CD4-positive, CD25-positive, alpha-beta regulatory T cell (primary cell): Measurements from ENCODE around the gene ACTL10. TPM values are rescaled to one million over a fixed set of nuclear protein-coding genes. Genes with fewer than 3 reads are reported as not detected.

Experiments
- ATAC-seq, 2 donors: fragments of 150-1000 bp; cut with Tn5 transposase; one replicate each; pipeline ENCODE4 v1.10.0; 2021; ENCODE audit warnings: low read depth in 2 of 2, moderate number of reproducible peaks in 2 of 2, moderate library complexity in 1 of 2
- DNase-seq, 3 donors: peaks; one replicate each; pipeline versions ENCODE4 v3.0.0 to v3.0.0-alpha.2; 2012 to 2022; ENCODE audit warnings: mixed read lengths in 1 of 3
- H3K27ac ChIP-seq: one replicate; pipeline ENCODE4 v1.7.0; 2013; ENCODE audit warnings: mild to moderate bottlenecking, low read length; ENCODE audit not compliant: insufficient read depth, poor library complexity, severe bottlenecking
- H3K27me3 ChIP-seq: one replicate; pipeline ENCODE4 v1.7.0; 2013; ENCODE audit warnings: low read length; ENCODE audit not compliant: control insufficient read depth, insufficient read depth
- H3K36me3 ChIP-seq: one replicate; pipeline ENCODE4 v1.7.0; 2013; ENCODE audit warnings: mild to moderate bottlenecking, low read length, moderate library complexity; ENCODE audit not compliant: control insufficient read depth, insufficient read depth
- H3K4me1 ChIP-seq: 2 replicates; pipeline ENCODE4 v1.7.0; 2013; ENCODE audit warnings: mild to moderate bottlenecking, low read length; ENCODE audit not compliant: insufficient read depth, control insufficient read depth, poor library complexity, severe bottlenecking
- H3K4me3 ChIP-seq: one replicate; pipeline ENCODE4 v1.7.0; 2013; ENCODE audit warnings: low read depth, mild to moderate bottlenecking, low read length, moderate library complexity
- H3K9me3 ChIP-seq, 2 experiments: 1 replicate in 1 of 2; 2 replicates in 1 of 2; pipeline ENCODE4 v1.7.0; 2013; ENCODE audit warnings: low read length in 2 of 2, mild to moderate bottlenecking in 1 of 2, moderate library complexity in 1 of 2; ENCODE audit not compliant: control insufficient read depth in 2 of 2
- H3K27ac Mint-ChIP-seq, 3 donors: one replicate each; pipeline ENCODE4 v1.8.0; 2020 to 2022; ENCODE audit warnings: mild to moderate bottlenecking in 3 of 3, mixed read lengths in 3 of 3, moderate library complexity in 2 of 3
- H3K27me3 Mint-ChIP-seq: one replicate; pipeline ENCODE4 v1.8.0; 2022; ENCODE audit warnings: mild to moderate bottlenecking, mixed read lengths
- H3K36me3 Mint-ChIP-seq: one replicate; pipeline ENCODE4 v1.8.0; 2020; ENCODE audit warnings: mixed read lengths
- H3K4me1 Mint-ChIP-seq, 4 donors: one replicate each; pipeline ENCODE4 v1.8.0; 2020 to 2022; ENCODE audit warnings: mixed read lengths in 4 of 4, mild to moderate bottlenecking in 1 of 4
- H3K4me3 Mint-ChIP-seq, 4 donors: one replicate each; pipeline ENCODE4 v1.8.0; 2020 to 2022; ENCODE audit warnings: mild to moderate bottlenecking in 4 of 4, mixed read lengths in 4 of 4, moderate library complexity in 3 of 4
- H3K9me3 Mint-ChIP-seq, 7 donors: one replicate each; pipeline ENCODE4 v1.8.0; 2020 to 2022; ENCODE audit warnings: mixed read lengths in 7 of 7, mild to moderate bottlenecking in 3 of 7, moderate library complexity in 2 of 7
- polyA plus RNA-seq, 4 donors: library from polyadenylated mRNA; unstranded; fragments of 300-500 nt; fragmentation: Illumina TruSeq; gene quantifications; one replicate each; pipeline ENCODE4 v1.2.3, GENCODE V29; 2021
- total RNA-seq: library from RNA; stranded (reverse); gene quantifications from one replicate; pipeline ENCODE4 v1.2.3, GENCODE V29; 2022

ACTL10 gene
- total and polyA plus RNA-seq, 5 donors from 2014 or later, result 2.0 to 11.6 (median 8.4) TPM

DNA sequence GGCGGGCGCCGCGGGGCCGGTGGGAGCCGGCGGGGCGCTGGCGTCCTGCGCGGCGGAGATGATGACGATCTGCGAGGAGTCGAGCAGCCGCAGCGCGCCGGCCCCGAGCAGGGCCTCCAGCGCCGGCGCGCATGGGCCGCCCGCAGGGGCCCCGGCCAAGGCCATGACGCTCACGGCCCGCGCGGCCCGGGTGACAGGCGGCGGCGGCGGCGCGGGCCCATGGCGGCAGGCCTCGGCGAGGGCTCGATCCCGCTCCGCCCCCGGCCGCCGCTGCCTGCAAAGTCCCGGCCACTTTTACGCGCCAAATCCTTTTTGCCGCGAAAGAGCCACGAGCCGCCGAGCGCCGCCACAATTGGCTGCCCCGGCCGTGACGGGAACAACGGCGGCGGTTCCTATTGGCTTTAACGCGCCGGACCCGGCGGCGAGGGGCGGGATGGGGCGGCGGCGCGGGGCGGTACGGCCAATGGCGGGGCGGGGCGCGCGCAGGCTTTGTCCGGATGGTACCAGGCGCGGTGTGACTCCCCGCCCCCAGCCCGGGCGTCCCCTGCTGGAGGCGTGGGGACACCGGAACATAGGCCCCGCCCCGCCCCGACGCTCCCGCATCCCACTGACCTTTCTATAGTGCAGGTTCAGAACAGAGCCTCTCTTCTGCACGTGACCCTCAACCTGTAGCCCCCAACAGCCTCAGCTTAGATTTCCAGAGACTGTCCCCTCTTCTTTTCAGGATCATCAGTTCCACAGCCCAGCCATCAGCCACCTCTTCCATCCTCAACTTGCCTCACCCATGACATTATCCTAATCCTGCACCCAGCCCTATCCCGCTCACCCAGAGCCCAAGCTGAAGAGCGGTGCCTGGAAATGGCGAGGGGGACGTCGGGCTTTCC lies 19.6 kb downstream of the ACTL10 start, which contains the start of gene E2F1:
TSS of gene E2F1 (minus strand) at position 286 of the 884 bp plus-strand sequence. CDS start at position 165, 121 bp downstream.
- Mint-ChIP-seq H3K4me3 (peak within 1 kb of the TSS; percentile 83 to 94 (median 88)), H3K36me3 (no peaks in the 10 kb centered on the region), H3K27me3 (no peaks in the 10 kb centered on the region), H3K9me3 (no peaks in the 10 kb centered on the region), H3K4me1 (peaks cover 0 to 43% (median 28%) of the 10 kb centered on the region in 4 donors), H3K27ac (peak within 1 kb of the TSS in 2 of 3 donors; percentile 79 to 91)
- no peaks in the 10 kb centered on the region for H3K27me3 ChIP-seq
- peak within 1 kb of the TSS; percentile 60 for H3K27ac ChIP-seq
- DNase-seq, result peak; percentile 92 to 96 (median 92)
- no peaks in the 10 kb centered on the region for H3K36me3 ChIP-seq
- H3K4me1 ChIP-seq, result peaks cover 18% of the 10 kb centered on the region
- H3K4me3 ChIP-seq, result peak within 1 kb of the TSS; percentile 66
- peak; percentile 94 to 95 for ATAC-seq
- no peaks in the 10 kb centered on the region for H3K9me3 ChIP-seq

DNA sequence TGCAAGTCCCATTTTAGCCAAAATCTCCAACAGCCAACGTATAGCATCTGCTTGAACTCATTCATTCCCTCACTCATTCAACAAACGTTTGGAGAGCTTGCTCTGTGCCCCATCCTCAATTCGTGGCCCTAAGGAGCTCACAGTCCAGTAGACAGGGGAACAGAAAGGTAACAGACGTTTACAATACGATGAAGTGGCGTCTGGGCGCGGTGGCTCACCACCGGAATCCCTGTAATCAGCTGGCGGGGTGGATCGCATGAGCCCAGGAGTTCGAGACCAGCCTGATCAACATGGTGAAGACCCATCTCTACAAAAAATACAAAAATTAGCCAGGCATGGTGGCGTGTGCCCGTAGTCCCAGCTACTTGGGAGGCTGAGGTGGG lies 20.2 kb downstream of the ACTL10 start:
- peak overlapping the region in 2 of 3 donors; percentile 79 to 91 for H3K27ac Mint-ChIP-seq
- Histone ChIP-seq H3K27me3 (no peaks in the 10 kb centered on the region), H3K36me3 (no peaks in the 10 kb centered on the region), H3K4me3 (peak overlapping the region; percentile 66), H3K4me1 (peaks cover 18% of the 10 kb centered on the region), H3K27ac (peak overlapping the region; percentile 52), H3K9me3 (no peaks in the 10 kb centered on the region)
- H3K4me3 Mint-ChIP-seq, result peak overlapping the region; percentile 58 to 94 (median 88)
- H3K9me3 Mint-ChIP-seq, result no peaks in the 10 kb centered on the region
- H3K36me3 Mint-ChIP-seq, result no peaks in the 10 kb centered on the region
- H3K27me3 Mint-ChIP-seq, result no peaks in the 10 kb centered on the region
- H3K4me1 Mint-ChIP-seq, result peaks cover 0 to 40% (median 25%) of the 10 kb centered on the region in 4 donors
- DNase-seq, result no peak
- no peak for ATAC-seq

DNA sequence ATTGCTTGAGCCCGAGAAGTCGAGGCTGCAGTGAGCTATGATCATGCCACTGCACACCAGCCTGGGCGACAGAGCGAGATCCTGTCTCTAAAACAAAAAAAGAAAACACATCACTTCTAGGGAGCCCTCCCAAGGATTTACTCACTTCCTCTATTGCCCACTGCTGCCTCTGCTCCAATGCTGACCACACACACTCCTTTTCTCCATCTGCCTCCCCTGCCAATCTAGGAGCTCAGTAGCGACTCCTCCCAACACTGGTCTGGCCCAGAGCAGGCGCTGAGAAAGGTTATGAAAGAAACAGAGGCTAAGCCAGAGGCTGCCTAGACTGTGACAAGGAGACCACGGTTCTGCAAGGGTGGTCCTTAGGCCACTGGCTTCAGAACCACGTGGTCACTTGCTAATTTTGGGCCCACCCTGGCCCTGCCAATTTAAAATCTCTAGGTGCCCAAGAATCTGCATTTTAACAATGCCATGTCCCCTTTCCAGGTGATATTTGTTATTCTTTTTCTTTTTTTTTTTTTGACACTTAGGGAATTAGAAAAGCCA lies 20.7 kb downstream of the ACTL10 start:
- peak overlapping the region in 3 of 4 donors; percentile 58 to 85 (median 65) for H3K4me3 Mint-ChIP-seq
- no peaks in the 10 kb centered on the region for H3K36me3 Mint-ChIP-seq
- peaks cover 18% of the 10 kb centered on the region for H3K4me1 ChIP-seq
- no peaks in the 10 kb centered on the region for H3K27me3 ChIP-seq
- no peak overlapping the region for H3K27ac ChIP-seq
- H3K36me3 ChIP-seq, result no peaks in the 10 kb centered on the region
- H3K9me3 ChIP-seq, result no peaks in the 10 kb centered on the region
- ATAC-seq, result no peak
- H3K9me3 Mint-ChIP-seq, result no peaks in the 10 kb centered on the region
- H3K4me1 Mint-ChIP-seq, result peaks cover 0 to 39% (median 22%) of the 10 kb centered on the region in 4 donors
- no peak for DNase-seq
- no peak overlapping the region for H3K4me3 ChIP-seq
- H3K27me3 Mint-ChIP-seq, result no peaks in the 10 kb centered on the region
- H3K27ac Mint-ChIP-seq, result peak overlapping the region in 1 of 3 donors; percentile 79

DNA sequence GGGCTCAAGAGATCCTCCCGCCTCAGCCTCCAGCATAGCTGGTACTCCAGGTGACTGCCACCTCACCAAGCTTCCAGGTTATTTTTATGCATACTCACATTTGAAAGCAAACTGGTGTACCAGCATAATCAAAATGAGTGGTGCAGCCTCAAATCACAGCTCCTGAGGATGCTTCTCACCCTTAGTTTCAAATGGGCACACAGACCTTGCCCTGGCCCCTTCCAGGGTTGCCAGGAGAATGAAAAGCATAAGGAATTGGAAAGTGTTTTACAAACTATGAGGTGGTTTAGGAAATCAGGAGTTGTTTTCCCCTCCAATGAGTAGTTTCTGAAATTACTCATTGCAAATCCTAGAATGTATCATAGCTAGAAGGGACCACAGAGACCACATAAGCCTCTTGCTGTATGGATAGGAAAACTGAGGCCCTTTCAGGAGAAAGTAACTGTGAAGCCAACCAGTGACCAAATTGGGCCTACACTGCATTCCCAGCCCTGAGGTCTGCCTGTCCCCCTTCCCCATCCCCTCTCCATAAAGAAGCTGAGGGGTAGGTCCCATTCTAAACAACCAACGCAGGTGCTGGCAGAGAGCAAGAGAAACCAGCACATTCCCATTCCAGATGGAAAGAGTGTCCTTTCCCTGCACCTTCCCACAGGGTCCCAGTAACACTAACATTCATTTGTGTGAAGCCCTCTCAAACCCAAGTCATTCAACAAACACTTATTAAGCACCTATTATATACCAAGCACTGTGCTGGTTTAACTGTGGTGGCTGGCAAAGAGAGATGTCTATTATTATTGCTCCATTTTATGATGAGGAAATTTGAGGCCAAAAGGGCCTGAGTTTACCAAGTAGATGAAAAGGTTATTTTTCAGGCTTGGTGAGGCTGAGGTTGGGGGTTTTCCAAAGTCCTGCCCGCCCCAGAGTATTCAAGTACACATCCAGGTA lies 21.5 kb downstream of the ACTL10 start:
- H3K4me1 Mint-ChIP-seq, result peaks cover 0 to 39% (median 22%) of the 10 kb centered on the region in 4 donors
- H3K4me3 ChIP-seq, result no peak overlapping the region
- no peak overlapping the region for H3K27ac ChIP-seq
- H3K4me3 Mint-ChIP-seq, result peak overlapping the region in 1 of 4 donors; percentile 41
- no peaks in the 10 kb centered on the region for H3K36me3 ChIP-seq
- H3K9me3 ChIP-seq, result no peaks in the 10 kb centered on the region
- peaks cover 18% of the 10 kb centered on the region for H3K4me1 ChIP-seq
- no peaks in the 10 kb centered on the region for H3K27me3 ChIP-seq
- H3K27ac Mint-ChIP-seq, result peak overlapping the region; percentile 45 to 78 (median 55)
- ATAC-seq (no peak), DNase-seq (no peak)
- H3K27me3 Mint-ChIP-seq, result no peaks in the 10 kb centered on the region
- H3K36me3 Mint-ChIP-seq, result no peaks in the 10 kb centered on the region
- H3K9me3 Mint-ChIP-seq, result no peaks in the 10 kb centered on the region

DNA sequence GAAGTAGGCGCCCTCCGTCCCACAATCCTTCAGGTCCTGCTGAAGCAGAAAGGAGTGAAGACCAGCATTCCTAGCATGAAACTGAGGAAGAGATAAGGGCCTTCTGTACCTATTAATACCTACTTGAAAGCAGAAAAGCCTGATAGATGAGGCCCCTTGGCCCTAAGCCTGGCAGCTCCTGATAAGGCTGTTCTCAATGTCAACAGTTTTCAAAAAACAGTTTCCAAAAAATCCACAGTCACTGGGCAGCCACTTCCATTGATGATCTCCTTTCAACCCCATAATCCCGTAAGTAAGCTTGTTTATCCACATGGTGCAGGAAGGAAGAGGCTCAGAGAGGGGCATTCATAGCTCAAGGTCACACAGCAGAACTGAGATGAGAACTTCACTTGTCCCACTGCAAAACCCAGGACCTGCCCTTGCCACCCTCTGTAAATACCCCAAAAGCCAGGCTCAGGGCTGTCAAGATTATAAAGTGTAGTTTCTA lies 22.2 kb downstream of the ACTL10 start:
- H3K27me3 Mint-ChIP-seq, result no peaks in the 10 kb centered on the region
- DNase-seq (no peak), ATAC-seq (no peak)
- H3K4me3 Mint-ChIP-seq, result no peak overlapping the region
- peak overlapping the region; percentile 31 to 78 (median 66) for H3K27ac Mint-ChIP-seq
- H3K4me1 Mint-ChIP-seq, result peaks cover 0 to 39% (median 22%) of the 10 kb centered on the region in 4 donors
- no peaks in the 10 kb centered on the region for H3K9me3 ChIP-seq
- no peaks in the 10 kb centered on the region for H3K27me3 ChIP-seq
- no peaks in the 10 kb centered on the region for H3K36me3 Mint-ChIP-seq
- H3K4me3 ChIP-seq, result no peak overlapping the region
- H3K4me1 ChIP-seq, result peaks cover 18% of the 10 kb centered on the region
- H3K36me3 ChIP-seq, result no peaks in the 10 kb centered on the region
- H3K27ac ChIP-seq, result no peak overlapping the region
- no peaks in the 10 kb centered on the region for H3K9me3 Mint-ChIP-seq

DNA sequence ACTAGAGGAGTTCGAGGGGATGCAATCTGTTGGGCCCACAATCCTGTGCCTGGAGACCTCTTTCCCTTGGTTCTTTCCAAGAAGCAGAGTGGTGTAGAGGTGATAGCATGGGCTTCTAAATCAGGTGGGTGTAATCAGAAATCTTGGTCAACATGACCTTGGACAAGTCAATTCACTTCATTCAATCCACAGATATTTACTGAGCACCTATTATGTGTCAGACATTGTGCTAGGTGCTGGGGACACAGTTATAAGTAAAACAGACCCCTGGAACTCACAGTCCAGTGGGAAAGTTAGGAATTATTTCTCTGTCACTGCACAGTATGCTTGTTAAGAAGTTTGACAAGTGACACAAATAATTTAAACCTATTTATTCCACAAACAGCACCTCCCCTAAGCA lies 22.8 kb downstream of the ACTL10 start:
- Mint-ChIP-seq H3K4me3 (no peak overlapping the region), H3K27me3 (no peaks in the 10 kb centered on the region), H3K4me1 (peaks cover 0 to 36% (median 22%) of the 10 kb centered on the region in 4 donors), H3K9me3 (no peaks in the 10 kb centered on the region), H3K36me3 (no peaks in the 10 kb centered on the region), H3K27ac (peak overlapping the region in 2 of 3 donors; percentile 78 to 82)
- H3K4me1 ChIP-seq, result peaks cover 15% of the 10 kb centered on the region
- H3K4me3 ChIP-seq, result no peak overlapping the region
- DNase-seq (no peak), ATAC-seq (no peak)
- H3K9me3 ChIP-seq, result no peaks in the 10 kb centered on the region
- H3K27me3 ChIP-seq, result no peaks in the 10 kb centered on the region
- H3K27ac ChIP-seq, result peak overlapping the region; percentile 14
- H3K36me3 ChIP-seq, result no peaks in the 10 kb centered on the region

DNA sequence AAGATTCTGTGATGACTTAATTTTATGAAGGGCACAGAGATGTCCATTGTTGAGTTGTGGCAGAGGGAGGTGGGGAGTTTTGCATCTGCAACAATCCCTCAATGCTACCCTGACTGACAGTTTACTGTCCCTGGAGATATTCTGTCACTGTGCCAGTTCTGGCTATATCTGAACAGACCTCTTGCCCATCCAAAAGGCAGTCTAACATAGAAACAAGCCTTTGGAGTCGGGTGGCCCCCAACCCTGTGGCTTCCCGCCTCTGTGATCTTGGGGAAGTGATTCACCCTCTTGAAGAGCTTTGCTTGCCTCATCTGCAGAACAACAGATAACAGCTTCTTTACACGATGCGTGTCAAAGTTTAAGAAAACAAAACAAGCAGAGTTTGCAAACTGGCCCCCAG lies 23.2 kb downstream of the ACTL10 start:
- Mint-ChIP-seq H3K4me3 (peak overlapping the region in 2 of 4 donors; percentile 7 to 26), H3K27me3 (no peaks in the 10 kb centered on the region), H3K27ac (peak overlapping the region; percentile 73 to 82 (median 78)), H3K36me3 (no peaks in the 10 kb centered on the region), H3K4me1 (peaks cover 0 to 31% (median 18%) of the 10 kb centered on the region in 4 donors), H3K9me3 (no peaks in the 10 kb centered on the region)
- Histone ChIP-seq H3K4me3 (no peak overlapping the region), H3K9me3 (no peaks in the 10 kb centered on the region), H3K36me3 (no peaks in the 10 kb centered on the region), H3K27ac (peak overlapping the region; percentile 14), H3K27me3 (no peaks in the 10 kb centered on the region), H3K4me1 (peaks cover 13% of the 10 kb centered on the region)
- ATAC-seq, result peak; percentile 35 to 43
- DNase-seq, result peak in 1 of 3 donors; percentile 74
